ENCODE measurements around the gene ZNF844.
A peak's percentile ranks its signal among the peaks of the same experiment; 100 is the strongest.

Gene ZNF844

GRCh38 chr19:12092956-12093355 is 28.4 kb downstream of the ZNF844 start:
- peak in 1 of 2 experiments; percentile 4 for DNase-seq (ENCODE audit: low read depth in 1 of 2, low spot score in 1 of 2)
- Histone ChIP-seq H3K27me3 (ENCODE audit: insufficient read depth, poor library complexity, severe bottlenecking) (no peaks in the 10 kb centered on the region), H3K27ac (replicated peaks) (peak overlapping the region; percentile 94), H3K4me3 (replicated peaks; ENCODE audit: insufficient read depth, low read length) (no peak overlapping the region)
- TF ChIP-seq GABPA (IDR thresholded peaks at IDR 0.05; ENCODE audit: low read depth) (no peak), REST (IDR thresholded peaks at IDR 0.05; ENCODE audit: insufficient replicate concordance, low read depth) (no peak), SPI1 (IDR thresholded peaks at IDR 0.05; ENCODE audit: borderline replicate concordance, low read depth) (no peak), POLR2AphosphoS5 (IDR thresholded peaks at IDR 0.05; ENCODE audit: low read depth) (no peak)
- TF ChIP-seq, protein P1, sequence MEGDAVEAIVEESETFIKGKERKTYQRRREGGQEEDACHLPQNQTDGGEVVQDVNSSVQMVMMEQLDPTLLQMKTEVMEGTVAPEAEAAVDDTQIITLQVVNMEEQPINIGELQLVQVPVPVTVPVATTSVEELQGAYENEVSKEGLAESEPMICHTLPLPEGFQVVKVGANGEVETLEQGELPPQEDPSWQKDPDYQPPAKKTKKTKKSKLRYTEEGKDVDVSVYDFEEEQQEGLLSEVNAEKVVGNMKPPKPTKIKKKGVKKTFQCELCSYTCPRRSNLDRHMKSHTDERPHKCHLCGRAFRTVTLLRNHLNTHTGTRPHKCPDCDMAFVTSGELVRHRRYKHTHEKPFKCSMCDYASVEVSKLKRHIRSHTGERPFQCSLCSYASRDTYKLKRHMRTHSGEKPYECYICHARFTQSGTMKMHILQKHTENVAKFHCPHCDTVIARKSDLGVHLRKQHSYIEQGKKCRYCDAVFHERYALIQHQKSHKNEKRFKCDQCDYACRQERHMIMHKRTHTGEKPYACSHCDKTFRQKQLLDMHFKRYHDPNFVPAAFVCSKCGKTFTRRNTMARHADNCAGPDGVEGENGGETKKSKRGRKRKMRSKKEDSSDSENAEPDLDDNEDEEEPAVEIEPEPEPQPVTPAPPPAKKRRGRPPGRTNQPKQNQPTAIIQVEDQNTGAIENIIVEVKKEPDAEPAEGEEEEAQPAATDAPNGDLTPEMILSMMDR (IDR thresholded peaks at IDR 0.05; ENCODE audit: insufficient read depth, low read length), result no peak

DNA sequence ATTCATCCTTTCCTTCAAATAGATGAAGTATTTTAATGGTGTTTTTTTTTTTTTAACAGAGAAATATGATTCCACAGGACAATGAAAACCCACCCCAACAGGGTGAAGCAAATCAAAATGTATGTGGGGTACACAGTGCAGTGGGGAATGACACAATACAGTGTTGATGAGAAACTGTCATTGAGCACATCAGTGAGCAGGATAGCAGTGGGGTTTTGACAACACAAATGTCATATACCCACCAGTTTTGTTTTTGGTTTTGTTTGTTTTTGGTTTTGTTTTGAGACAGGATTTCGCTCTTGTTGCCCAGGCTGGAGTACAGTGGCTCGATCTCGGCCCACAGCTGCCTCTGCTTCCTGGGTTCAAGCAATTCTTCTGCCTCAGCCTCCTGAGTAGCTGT is 29.2 kb downstream of the ZNF844 start:
- TF ChIP-seq, protein P1 (IDR thresholded peaks at IDR 0.05; ENCODE audit: insufficient read depth, low read length), result no peak
- TF ChIP-seq SPI1 (IDR thresholded peaks at IDR 0.05; ENCODE audit: borderline replicate concordance, low read depth), result no peak
- TF ChIP-seq REST (IDR thresholded peaks at IDR 0.05; ENCODE audit: insufficient replicate concordance, low read depth), result no peak
- TF ChIP-seq GABPA (IDR thresholded peaks at IDR 0.05; ENCODE audit: low read depth), result no peak
- TF ChIP-seq POLR2AphosphoS5 (IDR thresholded peaks at IDR 0.05; ENCODE audit: low read depth), result no peak
- Histone ChIP-seq H3K4me3 (replicated peaks; ENCODE audit: insufficient read depth, low read length) (no peak overlapping the region), H3K27ac (replicated peaks) (no peak overlapping the region), H3K27me3 (ENCODE audit: insufficient read depth, poor library complexity, severe bottlenecking) (no peaks in the 10 kb centered on the region)
- DNase-seq (ENCODE audit: low read depth in 1 of 2, low spot score in 1 of 2), result no peak

GRCh38 chr19:12095111-12095790 is 30.7 kb downstream of the ZNF844 start:
- peak in 1 of 2 experiments; percentile 19 for DNase-seq (ENCODE audit: low read depth in 1 of 2, low spot score in 1 of 2)
- H3K4me3 ChIP-seq (replicated peaks; ENCODE audit: insufficient read depth, low read length), result no peak overlapping the region
- TF ChIP-seq POLR2AphosphoS5 (IDR thresholded peaks at IDR 0.05; ENCODE audit: low read depth) (no peak), GABPA (IDR thresholded peaks at IDR 0.05; ENCODE audit: low read depth) (no peak), SPI1 (IDR thresholded peaks at IDR 0.05; ENCODE audit: borderline replicate concordance, low read depth) (no peak), REST (IDR thresholded peaks at IDR 0.05; ENCODE audit: insufficient replicate concordance, low read depth) (no peak)
- TF ChIP-seq, protein P1 (IDR thresholded peaks at IDR 0.05; ENCODE audit: insufficient read depth, low read length), result no peak
- no peak overlapping the region for H3K27ac ChIP-seq (replicated peaks)
- no peaks in the 10 kb centered on the region for H3K27me3 ChIP-seq (ENCODE audit: insufficient read depth, poor library complexity, severe bottlenecking)

Measured in HL-60 (cell line).